A549 treated with DMSO at 1 μM for 4 hours (cell line): ENCODE measurements around the gene POFUT1. TPM values are rescaled to one million over a fixed set of nuclear protein-coding genes. Genes with fewer than 3 reads are reported as not detected.

Source experiments
- total RNA-seq: library from RNA; stranded (reverse); fragments of 200-300 nt; extraction: Qiagen RNA extraction; gene quantifications from 5 replicates; pipeline ENCODE4 v1.2.3, GENCODE V29; 2022; ENCODE audit warnings: low read depth

POFUT1 gene
- 40.2 to 48.6 TPM (median 46.0 TPM) in 5 replicates for total RNA-seq

DNA sequence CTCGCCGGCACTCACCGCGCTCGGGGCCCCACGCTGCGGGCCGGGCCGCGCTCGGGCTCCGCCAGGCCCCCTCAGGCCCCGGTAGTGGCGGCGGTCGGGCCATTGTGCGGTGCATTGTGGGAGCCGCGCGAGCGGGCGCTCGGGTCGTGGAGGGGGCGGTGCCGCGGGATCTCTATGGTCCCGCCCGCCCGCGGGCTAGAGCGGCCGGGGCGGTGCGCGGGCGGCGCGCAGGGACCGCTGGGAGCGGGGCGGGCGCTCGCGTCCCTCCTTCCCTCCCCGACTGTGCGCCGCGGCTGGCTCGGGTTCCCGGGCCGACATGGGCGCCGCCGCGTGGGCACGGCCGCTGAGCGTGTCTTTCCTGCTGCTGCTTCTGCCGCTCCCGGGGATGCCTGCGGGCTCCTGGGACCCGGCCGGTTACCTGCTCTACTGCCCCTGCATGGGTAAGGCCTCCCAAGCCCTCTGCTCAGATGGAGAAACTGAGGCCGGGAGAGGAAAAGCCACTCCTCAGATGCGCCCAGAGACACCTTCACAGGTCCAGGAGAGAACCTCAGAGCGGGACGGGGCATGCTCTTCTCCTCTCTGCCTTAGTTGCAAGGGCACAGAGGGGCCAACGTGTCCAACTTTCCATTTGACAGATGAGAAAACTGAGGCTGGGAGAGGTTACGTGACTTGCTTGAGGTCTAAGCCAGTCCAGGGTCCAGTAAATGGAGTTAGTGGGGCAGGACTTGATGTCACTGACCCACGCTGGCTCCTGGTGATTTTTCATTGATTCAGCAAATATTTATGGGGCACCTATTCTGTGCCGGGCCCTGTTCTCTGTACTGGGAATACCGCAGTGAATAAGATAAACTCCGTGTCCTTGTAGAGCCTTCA, at the start of gene POFUT1, which contains the start of gene PLAGL2:
TSS of gene POFUT1 (plus strand) at position 255 of the 873 bp plus-strand sequence. CDS start at position 317, 62 bp downstream.
TSS of gene PLAGL2 (minus strand) at position 118 of the 873 bp plus-strand sequence. CDS start 5,565 bp downstream, outside the sequence.

DNA sequence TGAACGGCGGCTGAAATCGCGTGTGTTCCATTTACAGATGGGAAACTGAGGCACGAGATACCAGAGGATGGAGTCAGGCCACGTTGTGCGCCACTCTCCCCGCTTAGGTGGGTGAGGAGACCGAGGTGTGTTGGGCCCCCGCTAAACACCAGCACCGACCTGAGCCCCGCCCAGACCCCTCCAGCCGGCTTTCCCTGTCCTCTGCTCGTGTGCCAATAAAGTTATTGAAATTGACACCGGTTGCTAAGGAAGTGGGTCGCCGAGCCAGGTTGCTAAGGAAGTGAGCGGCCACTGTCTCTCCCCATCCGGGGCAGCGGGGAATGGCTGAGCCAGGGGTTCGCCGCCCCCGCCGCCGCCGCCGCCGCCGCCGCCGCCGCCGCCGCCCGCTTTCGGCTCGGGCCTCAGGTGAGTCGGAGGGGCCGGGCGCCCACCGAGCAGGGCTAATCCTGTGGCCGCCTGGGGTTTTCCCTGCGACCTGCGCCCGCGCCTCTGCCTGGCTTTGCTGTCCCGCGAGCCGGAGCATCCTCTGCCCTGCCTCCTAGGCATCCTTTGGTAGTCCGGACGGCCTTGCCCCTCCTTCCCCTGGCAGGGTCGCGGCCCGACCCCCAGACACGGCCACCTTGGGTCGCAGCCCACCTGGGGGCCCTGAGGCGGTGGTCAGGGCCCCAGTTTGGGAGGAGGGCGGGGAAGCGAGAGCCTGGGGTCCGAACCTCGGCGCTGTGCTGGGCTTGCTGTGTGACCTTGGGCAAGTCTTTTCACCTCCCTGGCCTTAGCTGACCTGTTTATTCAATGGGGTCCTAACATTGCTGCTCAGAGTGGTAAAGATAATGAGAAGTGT, 69.9 kb downstream of the POFUT1 start, which contains the start of gene KIF3B:
TSS of gene KIF3B (plus strand) at position 291 of the 838 bp plus-strand sequence. CDS start 32,127 bp downstream, outside the sequence.

Other genes starting within 250 kb of the POFUT1 start
- 0.01 to 0.04 TPM (median 0.02 TPM) in 5 replicates for gene XKR7, start 239.7 kb upstream of the POFUT1 start, total RNA-seq
- gene CCM2L, start 197.4 kb upstream of the POFUT1 start, total RNA-seq = 0.28 to 0.78 TPM (median 0.62 TPM) in 5 replicates
- 0.03 to 0.11 TPM (median 0.09 TPM) in 3 of 5 replicates, not detected in the others for gene HCK, start 155.6 kb upstream of the POFUT1 start, total RNA-seq
- gene TM9SF4, start 98.2 kb upstream of the POFUT1 start, total RNA-seq = 38.0 to 42.1 TPM (median 40.2 TPM) in 5 replicates
- 13.4 to 14.3 TPM (median 13.6 TPM) in 5 replicates for gene PLAGL2, start 137 bp upstream of the POFUT1 start, total RNA-seq
- 24.9 to 29.9 TPM (median 28.4 TPM) in 5 replicates for gene KIF3B, start 69.8 kb downstream of the POFUT1 start, total RNA-seq
- gene ASXL1, start 150.5 kb downstream of the POFUT1 start, total RNA-seq = 32.5 to 36.0 TPM (median 34.7 TPM) in 5 replicates